GM12801 (cell line): ENCODE results near the gene POMT1.

Experiments
- TF ChIP-seq, protein P1 (sequence below): IDR thresholded peaks from one replicate; pipeline ENCODE4 v1.5.1; 2011; ENCODE audit warnings: control low read depth; ENCODE audit not compliant: insufficient read length; ENCODE audit errors: extremely low read depth

Gene POMT1

DNA sequence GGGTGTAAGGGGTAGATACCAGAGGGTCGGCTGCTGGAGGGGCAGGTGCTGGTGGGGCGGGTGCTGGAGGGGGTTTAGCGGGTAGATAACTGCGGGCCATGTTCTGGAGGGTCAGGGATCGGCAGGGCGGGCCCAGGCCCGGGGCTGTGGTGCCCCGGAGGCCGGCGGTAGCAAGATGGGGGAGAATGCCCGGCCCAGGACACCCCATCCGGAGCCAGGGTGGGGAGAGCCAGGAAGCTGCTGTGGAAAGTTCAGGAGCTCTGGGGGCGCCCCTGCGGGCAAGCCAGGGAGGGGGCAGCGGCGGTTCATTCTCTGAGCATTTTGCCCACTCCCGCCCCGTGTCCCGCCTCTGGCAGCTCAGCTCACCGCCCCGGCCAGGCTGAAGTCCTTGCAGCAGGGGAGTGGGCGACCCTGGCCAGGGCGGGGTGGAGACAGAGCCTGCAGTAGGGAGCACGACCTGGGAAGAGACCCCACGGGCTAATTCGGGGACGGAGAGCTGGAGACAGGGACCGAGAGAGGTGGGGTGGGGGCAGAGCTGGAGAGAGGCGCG is 43.1 kb downstream of the POMT1 start:
- TF ChIP-seq, protein P1, sequence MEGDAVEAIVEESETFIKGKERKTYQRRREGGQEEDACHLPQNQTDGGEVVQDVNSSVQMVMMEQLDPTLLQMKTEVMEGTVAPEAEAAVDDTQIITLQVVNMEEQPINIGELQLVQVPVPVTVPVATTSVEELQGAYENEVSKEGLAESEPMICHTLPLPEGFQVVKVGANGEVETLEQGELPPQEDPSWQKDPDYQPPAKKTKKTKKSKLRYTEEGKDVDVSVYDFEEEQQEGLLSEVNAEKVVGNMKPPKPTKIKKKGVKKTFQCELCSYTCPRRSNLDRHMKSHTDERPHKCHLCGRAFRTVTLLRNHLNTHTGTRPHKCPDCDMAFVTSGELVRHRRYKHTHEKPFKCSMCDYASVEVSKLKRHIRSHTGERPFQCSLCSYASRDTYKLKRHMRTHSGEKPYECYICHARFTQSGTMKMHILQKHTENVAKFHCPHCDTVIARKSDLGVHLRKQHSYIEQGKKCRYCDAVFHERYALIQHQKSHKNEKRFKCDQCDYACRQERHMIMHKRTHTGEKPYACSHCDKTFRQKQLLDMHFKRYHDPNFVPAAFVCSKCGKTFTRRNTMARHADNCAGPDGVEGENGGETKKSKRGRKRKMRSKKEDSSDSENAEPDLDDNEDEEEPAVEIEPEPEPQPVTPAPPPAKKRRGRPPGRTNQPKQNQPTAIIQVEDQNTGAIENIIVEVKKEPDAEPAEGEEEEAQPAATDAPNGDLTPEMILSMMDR, result no peak

DNA sequence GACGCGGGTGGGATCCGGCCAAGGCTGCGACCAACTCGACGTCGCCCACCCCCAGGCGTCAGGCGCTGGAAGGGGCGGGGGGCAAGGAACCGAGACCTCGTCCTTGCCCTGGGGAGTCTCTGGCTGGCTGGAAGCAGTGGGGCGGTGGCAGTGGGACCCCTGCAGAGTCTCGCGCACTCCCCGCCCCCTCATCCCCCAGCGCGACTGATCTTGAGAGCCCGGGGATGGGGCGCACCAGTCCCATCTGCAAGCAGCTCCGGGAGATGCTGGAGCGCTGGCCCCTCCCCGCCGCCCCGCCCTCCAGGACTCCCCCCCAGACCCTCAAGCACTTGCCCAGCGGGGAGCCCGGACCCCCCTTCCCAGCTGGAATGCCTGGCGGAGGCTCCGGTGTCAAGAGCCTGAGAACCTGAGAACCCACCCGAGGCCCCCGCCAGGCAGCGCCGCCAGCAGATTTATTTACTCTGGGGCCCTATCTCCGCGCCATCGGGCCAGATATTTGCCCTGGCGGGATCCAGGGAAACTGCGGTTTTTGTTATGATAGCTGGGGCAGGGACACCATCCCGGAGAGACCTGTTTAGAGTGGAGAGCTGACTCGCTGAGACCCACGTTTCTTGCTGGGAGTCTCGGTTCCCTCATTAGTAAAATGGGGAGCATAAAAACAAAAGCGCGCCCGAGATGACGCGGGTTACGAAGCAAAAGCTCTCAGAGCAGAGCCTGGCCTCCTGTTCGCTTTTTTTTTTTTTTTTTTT is 43.8 kb downstream of the POMT1 start:
- TF ChIP-seq, protein P1, result no peak

DNA sequence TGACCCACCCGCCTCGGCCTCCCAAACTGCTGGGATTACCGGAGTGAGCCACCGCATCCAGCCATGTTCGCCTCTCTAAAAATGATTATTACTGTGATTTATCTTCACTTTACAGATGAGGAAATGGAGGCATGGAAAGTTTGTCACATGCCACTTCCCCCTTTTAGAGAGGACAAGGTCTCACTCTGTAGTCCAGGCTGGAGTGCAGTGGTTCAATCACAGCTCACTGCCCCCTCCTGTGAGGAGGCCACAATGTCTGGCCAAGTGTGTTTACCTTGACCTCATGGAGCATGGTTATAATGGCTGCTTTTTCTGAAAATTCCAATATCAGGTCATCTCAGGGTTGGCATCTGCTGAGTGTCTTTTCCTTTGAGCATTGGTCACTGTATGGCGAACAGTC is 49.3 kb downstream of the POMT1 start:
- TF ChIP-seq, protein P1, result no peak

DNA sequence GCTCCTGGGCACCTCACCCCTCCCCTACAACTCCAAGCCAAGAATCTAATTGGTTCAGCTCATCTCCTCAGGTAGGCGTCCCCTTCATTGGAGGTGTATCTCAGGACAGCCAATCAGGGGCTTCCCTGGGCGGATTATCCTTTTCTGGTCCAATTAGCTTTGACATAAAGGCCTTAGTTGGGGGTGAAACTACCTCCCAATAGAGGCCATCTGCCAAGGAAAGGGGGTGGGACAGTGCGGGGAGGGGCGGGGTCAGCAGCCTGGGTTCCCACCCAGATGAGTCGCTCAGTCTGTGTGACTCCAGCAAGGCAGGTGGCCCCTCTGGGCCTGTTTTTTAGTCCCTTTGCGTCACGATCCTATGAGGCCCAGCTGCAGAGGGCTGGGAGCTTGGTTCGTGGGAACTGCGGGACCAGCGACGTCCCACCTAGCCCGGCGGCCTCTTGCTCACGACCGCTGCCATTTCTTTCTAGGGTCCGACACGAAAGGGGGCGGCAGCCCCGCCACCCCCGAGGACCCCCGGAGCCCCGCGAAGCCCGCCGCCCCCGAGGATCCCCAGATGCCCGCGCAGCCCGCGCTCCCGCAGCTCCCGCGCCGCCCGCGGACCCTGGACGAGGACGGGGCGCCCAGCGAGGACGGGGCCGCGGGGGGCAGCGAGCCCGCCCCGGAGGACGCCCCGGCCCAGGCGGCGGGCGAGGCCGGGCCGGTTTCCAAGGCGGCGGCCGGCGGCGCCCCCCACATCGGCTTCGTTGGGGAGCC is 51.5 kb downstream of the POMT1 start:
- TF ChIP-seq, protein P1, result no peak

DNA sequence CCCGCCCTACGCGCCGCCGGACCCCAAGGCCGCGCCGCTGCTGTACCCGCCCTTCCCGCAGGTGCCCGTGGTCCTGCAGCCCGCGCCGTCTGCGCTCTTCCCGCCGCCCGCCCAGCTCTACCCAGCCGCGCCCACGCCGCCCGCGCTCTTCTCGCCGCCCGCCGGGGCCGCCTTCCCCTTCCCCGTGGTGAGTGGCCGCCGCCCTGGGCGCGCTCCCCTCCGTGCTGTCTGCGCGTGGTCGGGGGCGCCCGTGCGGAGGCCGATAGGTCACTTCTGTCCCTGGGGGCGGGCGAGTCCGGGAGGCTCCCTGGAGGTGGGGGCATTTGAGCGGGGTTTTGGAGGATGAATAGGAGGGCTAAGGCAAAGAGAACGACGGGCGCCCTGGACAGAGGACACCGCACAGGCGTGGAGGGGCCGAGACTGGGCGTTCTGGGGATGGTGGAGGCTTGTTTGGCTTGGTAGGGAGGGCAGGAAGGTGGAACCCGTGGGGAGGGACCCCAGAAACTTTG is 52.2 kb downstream of the POMT1 start:
- TF ChIP-seq, protein P1, result no peak

DNA sequence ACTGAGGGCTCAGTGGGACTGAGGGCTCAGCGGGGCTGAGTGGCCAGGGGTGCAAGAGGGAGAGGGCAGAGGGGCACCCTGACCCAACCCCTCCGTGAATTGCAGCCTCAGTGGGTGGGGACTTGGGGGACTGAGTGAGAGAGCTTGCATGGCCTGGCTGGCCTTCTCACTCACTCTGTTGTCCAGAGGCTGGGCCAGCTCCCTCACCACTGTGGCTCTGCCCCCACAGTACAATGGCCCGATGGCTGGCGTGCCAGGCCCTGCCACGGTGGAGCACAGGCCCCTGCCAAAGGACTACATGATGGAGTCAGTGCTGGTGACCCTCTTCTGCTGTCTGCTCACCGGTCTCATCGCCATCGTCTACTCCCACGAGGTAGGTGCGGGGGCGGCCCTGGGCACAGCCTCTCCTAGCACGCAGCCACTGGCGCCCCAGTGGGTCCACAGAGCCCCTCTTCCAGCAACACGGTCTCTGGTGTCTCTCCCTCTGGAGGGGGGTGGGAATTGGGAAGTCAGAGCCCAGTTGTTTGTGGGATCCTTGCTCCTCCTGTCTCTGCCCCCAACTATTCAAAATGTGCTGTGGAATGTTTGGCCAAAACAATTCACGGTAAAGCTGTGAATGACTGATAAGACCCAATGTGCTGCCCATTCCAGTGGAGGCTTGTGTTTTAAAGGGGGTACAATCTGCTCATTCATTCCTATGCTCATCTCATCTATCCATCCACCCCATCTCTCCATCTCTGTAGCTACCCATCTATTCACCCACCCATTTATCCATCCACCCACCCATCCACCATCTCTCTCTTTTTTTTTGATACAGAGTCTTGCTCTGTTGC is 53.3 kb downstream of the POMT1 start:
- TF ChIP-seq, protein P1, result no peak
